Esophagus (tissue), 2 donors: ENCODE results near the gene C6orf89. TPM values are rescaled to one million over a fixed set of nuclear protein-coding genes. Genes with fewer than 3 reads are reported as not detected.

ENCODE experiments used
- H3K27ac ChIP-seq, 2 donors: one replicate each; pipeline ENCODE4 v1.5.1; 2013; ENCODE audit warnings: low read depth in 2 of 2, mild to moderate bottlenecking in 2 of 2, inconsistent platforms in 1 of 2, low read length in 1 of 2, moderate library complexity in 1 of 2
- H3K27me3 ChIP-seq, 2 donors: one replicate each; pipeline ENCODE4 v1.6.1; 2013; ENCODE audit warnings: low read length in 2 of 2, control low read depth in 1 of 2, mild to moderate bottlenecking in 1 of 2; ENCODE audit not compliant: insufficient read depth in 2 of 2, control insufficient read depth in 1 of 2
- H3K36me3 ChIP-seq, 2 donors: one replicate each; pipeline ENCODE4 v1.6.1; 2013; ENCODE audit warnings: low read length in 1 of 2; ENCODE audit not compliant: control insufficient read depth in 2 of 2, insufficient read depth in 2 of 2
- H3K4me1 ChIP-seq, 2 donors: one replicate each; pipeline ENCODE4 v1.6.1; 2013; ENCODE audit warnings: low read length in 1 of 2; ENCODE audit not compliant: control insufficient read depth in 2 of 2, insufficient read depth in 2 of 2
- H3K4me3 ChIP-seq, 2 donors: one replicate each; pipeline ENCODE4 v1.5.1; 2013; ENCODE audit warnings: low read length in 2 of 2, mild to moderate bottlenecking in 2 of 2, low read depth in 1 of 2, moderate library complexity in 1 of 2
- H3K9me3 ChIP-seq, 2 donors: one replicate each; pipeline ENCODE4 v1.6.1; 2013; ENCODE audit warnings: mild to moderate bottlenecking in 2 of 2, low read depth in 1 of 2, low read length in 1 of 2, moderate library complexity in 1 of 2; ENCODE audit not compliant: control insufficient read depth in 2 of 2, insufficient read depth in 1 of 2
- WGBS, 2 donors: extraction: QIAGEN DNeasy Blood & Tissue Kit; methylation state at CpG; one replicate each; pipeline ENCODE4 v1.1.7; 2013; 5-methylcytosine and 5-hydroxymethylcytosine counted together
- polyA plus RNA-seq, 2 donors: library from polyadenylated mRNA; stranded (reverse); fragments of 200-250 nt; gene quantifications; one replicate each; pipeline ENCODE4 v1.2.3, GENCODE V29; 2013
- donor health status: healthy with polysubstance abuse.
- donor health status: Bipolar disorder and iron deficiency.

Gene C6orf89
- polyA plus RNA-seq, 2 donors: 12.9 to 15.9 TPM

GRCh38 chr6:36953931-36954261 is 68.1 kb downstream of the C6orf89 start:
- 90 to 97% methylated on average over 1 of the region's 1 CpG for WGBS, 2 donors

GRCh38 chr6:36954262-36954931 is 68.6 kb downstream of the C6orf89 start, which contains the start of gene PI16:
PI16 (plus strand) TSS chr6:36954738; CDS start chr6:36954761, 23 bp downstream.
- Histone ChIP-seq H3K4me1 (peaks cover 0 to 2% of the 10 kb centered on the region in 2 donors), H3K9me3 (no peaks in the 10 kb centered on the region), H3K36me3 (no peaks in the 10 kb centered on the region), H3K27ac (no peak within 1 kb of the TSS), H3K4me3 (no peak within 1 kb of the TSS), H3K27me3 (no peaks in the 10 kb centered on the region)
- 74 to 78% methylated on average over 14 of the region's 14 CpGs for WGBS, 2 donors

More at GRCh38 chr6:36953931-36954261, 68.1 kb downstream of the C6orf89 start:
- no peaks in the 10 kb centered on the region for H3K27me3 ChIP-seq
- no peaks in the 10 kb centered on the region for H3K36me3 ChIP-seq
- peaks cover 0 to 2% of the 10 kb centered on the region in 2 donors for H3K4me1 ChIP-seq
- no peak overlapping the region for H3K27ac ChIP-seq
- H3K9me3 ChIP-seq: no peaks in the 10 kb centered on the region
- no peak overlapping the region for H3K4me3 ChIP-seq

- Histone ChIP-seq H3K4me3 (no peak overlapping the region), H3K27me3 (no peaks in the 10 kb centered on the region), H3K9me3 (no peaks in the 10 kb centered on the region), H3K4me1 (peaks cover 0 to 2% of the 10 kb centered on the region in 2 donors), H3K36me3 (no peaks in the 10 kb centered on the region), H3K27ac (no peak overlapping the region)
- 56 to 58% methylated on average over 6 of the region's 6 CpGs for WGBS, 2 donors
These were observed 69.4 kb downstream of the C6orf89 start for GRCh38 chr6:36955136-36955535.

- Histone ChIP-seq H3K4me1 (peaks cover 0 to 2% of the 10 kb centered on the region in 2 donors), H3K27me3 (no peaks in the 10 kb centered on the region), H3K9me3 (no peaks in the 10 kb centered on the region), H3K27ac (no peak overlapping the region), H3K4me3 (no peak overlapping the region), H3K36me3 (no peaks in the 10 kb centered on the region)
- 54 to 61% methylated on average over 9 of the region's 9 CpGs for WGBS, 2 donors
These were observed 70.1 kb downstream of the C6orf89 start for GRCh38 chr6:36955671-36956445.

GRCh38 chr6:36956446-36956820 is 70.7 kb downstream of the C6orf89 start:
- Histone ChIP-seq H3K4me1 (peaks cover 0 to 2% of the 10 kb centered on the region in 2 donors), H3K27ac (no peak overlapping the region), H3K9me3 (no peaks in the 10 kb centered on the region), H3K4me3 (no peak overlapping the region), H3K27me3 (no peaks in the 10 kb centered on the region), H3K36me3 (no peaks in the 10 kb centered on the region)

- no peaks in the 10 kb centered on the region for H3K36me3 ChIP-seq
- no peaks in the 10 kb centered on the region for H3K9me3 ChIP-seq
- H3K27ac ChIP-seq: no peak overlapping the region
- peaks cover 0 to 2% of the 10 kb centered on the region in 2 donors for H3K4me1 ChIP-seq
- H3K27me3 ChIP-seq: no peaks in the 10 kb centered on the region
- H3K4me3 ChIP-seq: no peak overlapping the region
- whole genome bisulfite sequencing, 2 donors: 87 to 89% methylated on average over 9 of the region's 9 CpGs
These were observed 72.1 kb downstream of the C6orf89 start for GRCh38 chr6:36957773-36958271.

GRCh38 chr6:36958775-36959554 is 73.2 kb downstream of the C6orf89 start:
- Histone ChIP-seq H3K9me3 (no peaks in the 10 kb centered on the region), H3K4me3 (no peak overlapping the region), H3K36me3 (peaks cover 0 to 3% of the 10 kb centered on the region in 2 donors), H3K27ac (no peak overlapping the region), H3K27me3 (no peaks in the 10 kb centered on the region), H3K4me1 (peaks cover 2 to 10% of the 10 kb centered on the region in 2 donors)
- WGBS, 2 donors: 84 to 87% methylated on average over 41 to 44 of the region's 44 CpGs

GRCh38 chr6:36959555-36960250 is 74.0 kb downstream of the C6orf89 start:
- H3K4me3 ChIP-seq: no peak overlapping the region
- H3K9me3 ChIP-seq: no peaks in the 10 kb centered on the region
- peaks cover 3 to 16% of the 10 kb centered on the region in 2 donors for H3K4me1 ChIP-seq
- no peak overlapping the region for H3K27ac ChIP-seq
- WGBS, 2 donors: 91 to 92% methylated on average over 17 of the region's 17 CpGs
- H3K27me3 ChIP-seq: no peaks in the 10 kb centered on the region
- H3K36me3 ChIP-seq: peaks cover 0 to 3% of the 10 kb centered on the region in 2 donors
